Mesendoderm (in vitro differentiated cells): ENCODE data around the gene GRHL1.
"Not testable (repeated sequence)": the region's sequence is repeated elsewhere in the genome, so short reads cannot be mapped to it uniquely, and the experiment has no call there.

Experiments
- DNase-seq: peaks from one replicate; pipeline ENCODE4 v3.0.0; 2013
- H2AK5ac ChIP-seq: 2 replicates; pipeline ENCODE4 v1.6.1; 2013; ENCODE audit warnings: low read length, inconsistent platforms
- H2BK120ac ChIP-seq: 2 replicates; pipeline ENCODE4 v1.6.1; 2013; ENCODE audit warnings: low read depth, mild to moderate bottlenecking, low read length, moderate library complexity, mixed read lengths
- H2BK15ac ChIP-seq: replicated peaks from 2 replicates; pipeline ENCODE4 v1.6.1; 2013; ENCODE audit warnings: low read depth, mild to moderate bottlenecking, moderate library complexity
- H2BK5ac ChIP-seq: 2 replicates; pipeline ENCODE4 v1.6.1; 2013; ENCODE audit warnings: low read length, inconsistent platforms
- H3K18ac ChIP-seq: 2 replicates; pipeline ENCODE4 v1.6.1; 2013; ENCODE audit warnings: mild to moderate bottlenecking, low read length, mixed read lengths
- H3K23ac ChIP-seq: one replicate; pipeline ENCODE4 v1.6.1; 2013; ENCODE audit warnings: low read length
- H3K27ac ChIP-seq: 2 replicates; pipeline ENCODE4 v1.5.1; 2013; ENCODE audit warnings: low read depth, mild to moderate bottlenecking, inconsistent platforms, low read length, moderate library complexity
- H3K27me3 ChIP-seq: 2 replicates; pipeline ENCODE4 v1.6.1; 2013; ENCODE audit warnings: low read length, control low read depth, mild to moderate bottlenecking, inconsistent platforms; ENCODE audit not compliant: insufficient read depth, poor library complexity
- H3K36me3 ChIP-seq: 2 replicates; pipeline ENCODE4 v1.6.1; 2013; ENCODE audit warnings: low read length, inconsistent platforms; ENCODE audit not compliant: control insufficient read depth, insufficient read depth
- H3K4ac ChIP-seq: one replicate; pipeline ENCODE4 v1.6.1; 2013; ENCODE audit warnings: low read depth, mild to moderate bottlenecking, low read length, moderate library complexity
- H3K4me1 ChIP-seq: 2 replicates; pipeline ENCODE4 v1.6.1; 2013; ENCODE audit warnings: low read depth, low read length, inconsistent platforms; ENCODE audit not compliant: control insufficient read depth
- H3K4me2 ChIP-seq: 2 replicates; pipeline ENCODE4 v1.6.1; 2013; ENCODE audit warnings: low read length
- H3K4me3 ChIP-seq: 2 replicates; pipeline ENCODE4 v1.5.1; 2013; ENCODE audit warnings: mild to moderate bottlenecking, low read length
- H3K56ac ChIP-seq: one replicate; pipeline ENCODE4 v1.6.1; 2013; ENCODE audit warnings: low read length
- H3K79me1 ChIP-seq: 2 replicates; pipeline ENCODE4 v1.6.1; 2013; ENCODE audit warnings: low read length, inconsistent platforms
- H3K79me2 ChIP-seq: 2 replicates; pipeline ENCODE4 v1.6.1; 2013; ENCODE audit warnings: mild to moderate bottlenecking, low read length; ENCODE audit not compliant: control insufficient read depth, insufficient read depth
- H3K9ac ChIP-seq: 2 replicates; pipeline ENCODE4 v1.6.1; 2013; ENCODE audit warnings: low read length, inconsistent platforms
- H4K5ac ChIP-seq: one replicate; pipeline ENCODE4 v1.6.1; 2013; ENCODE audit warnings: low read length
- H4K8ac ChIP-seq: one replicate; pipeline ENCODE4 v1.6.1; 2013; ENCODE audit warnings: low read depth, mild to moderate bottlenecking, control low read depth, low read length, moderate library complexity
- WGBS: extraction: QIAGEN DNeasy Blood & Tissue Kit; methylation state at CpG from one replicate; pipeline ENCODE4 v1.1.7; 2013; ENCODE audit warnings: low lambda C conversion rate, missing lambda C conversion rate; ENCODE audit not compliant: insufficient coverage; ENCODE audit errors: extremely low coverage; 5-methylcytosine and 5-hydroxymethylcytosine counted together

GRHL1 gene

GRCh38 chr2:10030311-10030736, 78.8 kb downstream of the GRHL1 start:
- WGBS, result no CpG with 5 or more reads among the region's 9 CpGs
- no peak overlapping the region for H3K9ac ChIP-seq

GRCh38 chr2:10030798-10031197, 79.3 kb downstream of the GRHL1 start:
- WGBS, result no CpG with 5 or more reads among the region's 8 CpGs
- not testable (repeated sequence) for H4K5ac ChIP-seq

More at GRCh38 chr2:10030311-10030736, 78.8 kb downstream of the GRHL1 start:
- Histone ChIP-seq H3K18ac (no peak overlapping the region), H3K79me2 (no peaks in the 10 kb centered on the region), H3K56ac (no peak overlapping the region), H2AK5ac (no peak overlapping the region), H2BK5ac (no peak overlapping the region), H3K27ac (no peak overlapping the region), H3K23ac (no peak overlapping the region), H3K4me1 (peaks cover 9% of the 10 kb centered on the region), H3K4me3 (no peak overlapping the region), H3K4ac (no peak overlapping the region), H4K8ac (no peak overlapping the region), H3K4me2 (no peak overlapping the region), H3K27me3 (no peaks in the 10 kb centered on the region), H3K79me1 (no peaks in the 10 kb centered on the region), H2BK15ac (no peak overlapping the region), H2BK120ac (no peak overlapping the region), H4K5ac (no peak overlapping the region), H3K36me3 (no peaks in the 10 kb centered on the region)
- DNase-seq, result no peak

DNA sequence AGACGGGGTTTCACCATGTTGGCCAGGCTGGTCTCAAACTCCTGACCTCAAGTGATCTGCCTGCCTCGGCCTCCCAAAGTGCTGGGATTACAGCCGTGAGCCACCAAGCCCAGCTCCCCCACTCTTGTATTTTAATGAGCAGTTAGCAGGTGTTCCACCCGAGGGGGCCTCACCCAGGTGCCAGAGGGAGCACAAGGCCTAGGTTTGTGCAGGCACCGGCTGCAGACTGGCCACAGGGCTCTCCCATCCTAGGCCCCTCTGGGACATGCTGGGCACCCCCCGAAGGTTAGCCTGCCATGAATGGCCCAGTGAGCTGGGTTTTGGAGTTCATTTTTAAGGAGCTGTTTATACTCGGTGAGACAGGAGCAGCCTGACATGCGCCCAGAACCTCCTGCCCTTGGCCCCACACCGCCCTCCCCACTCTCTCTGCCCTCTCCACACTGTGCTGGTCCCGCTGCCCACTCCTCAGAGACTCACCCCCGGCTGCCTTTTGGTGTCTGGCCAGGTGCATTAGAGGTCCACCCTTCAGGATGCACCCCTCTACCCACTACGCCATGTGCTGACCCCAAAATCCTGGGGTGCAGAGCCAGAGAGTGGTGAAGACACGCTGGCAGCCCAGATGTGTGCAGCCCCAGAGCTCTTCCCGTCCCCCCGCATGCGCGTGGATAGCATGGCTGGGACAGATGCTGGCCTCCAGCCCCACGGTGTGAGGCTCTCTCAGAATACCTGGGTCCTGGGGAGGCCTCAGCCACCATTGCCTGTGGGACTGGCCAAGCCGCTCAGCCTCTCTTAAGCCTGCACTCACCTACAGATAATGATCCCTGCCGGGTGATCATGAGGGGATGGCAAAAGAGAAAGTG, 80.6 kb downstream of the GRHL1 start:
- whole genome bisulfite sequencing, result no CpG with 5 or more reads among the region's 20 CpGs
- H3K4me3 ChIP-seq, result no peak overlapping the region
- no peaks in the 10 kb centered on the region for H3K79me2 ChIP-seq
- no peak overlapping the region for H3K27ac ChIP-seq
- no peak overlapping the region for H2AK5ac ChIP-seq
- H4K5ac ChIP-seq, result no peak overlapping the region
- H3K9ac ChIP-seq, result no peak overlapping the region
- H2BK120ac ChIP-seq, result no peak overlapping the region
- no peak overlapping the region for H2BK5ac ChIP-seq
- H3K4me1 ChIP-seq, result peaks cover 9% of the 10 kb centered on the region
- no peak overlapping the region for H3K56ac ChIP-seq
- no peak overlapping the region for H3K4ac ChIP-seq
- H3K23ac ChIP-seq, result no peak overlapping the region
- no peaks in the 10 kb centered on the region for H3K79me1 ChIP-seq
- H4K8ac ChIP-seq, result no peak overlapping the region
- no peaks in the 10 kb centered on the region for H3K27me3 ChIP-seq
- no peak overlapping the region for H3K4me2 ChIP-seq
- H3K36me3 ChIP-seq, result no peaks in the 10 kb centered on the region
- H2BK15ac ChIP-seq, result no peak overlapping the region
- no peak for DNase-seq
- H3K18ac ChIP-seq, result no peak overlapping the region

More at GRCh38 chr2:10030798-10031197, 79.3 kb downstream of the GRHL1 start:
- H2BK15ac ChIP-seq, DNase-seq, H3K18ac ChIP-seq, H3K4me1 ChIP-seq, H3K79me2 ChIP-seq, H3K23ac ChIP-seq, H3K9ac ChIP-seq, H2AK5ac ChIP-seq, H3K27ac ChIP-seq, H3K79me1 ChIP-seq, H3K4me2 ChIP-seq, H3K27me3 ChIP-seq, H4K8ac ChIP-seq, H3K4ac ChIP-seq, H3K4me3 ChIP-seq, H2BK5ac ChIP-seq, H3K36me3 ChIP-seq, H2BK120ac ChIP-seq: not testable (repeated sequence)
- peak overlapping the region; percentile 25 for H3K56ac ChIP-seq

GRCh38 chr2:10032746-10033105, 81.2 kb downstream of the GRHL1 start:
- H3K56ac ChIP-seq, result no peak overlapping the region
- H3K4me1 ChIP-seq, result peaks cover 9% of the 10 kb centered on the region
- no peak for DNase-seq
- no peak overlapping the region for H2BK5ac ChIP-seq
- no peaks in the 10 kb centered on the region for H3K79me2 ChIP-seq
- H3K4me3 ChIP-seq, result no peak overlapping the region
- no CpG with 5 or more reads among the region's 7 CpGs for WGBS
- no peak overlapping the region for H3K9ac ChIP-seq
- H3K23ac ChIP-seq, result no peak overlapping the region
- no peak overlapping the region for H2AK5ac ChIP-seq
- H3K27ac ChIP-seq, result no peak overlapping the region
- no peaks in the 10 kb centered on the region for H3K27me3 ChIP-seq
- no peak overlapping the region for H4K8ac ChIP-seq
- no peak overlapping the region for H3K4me2 ChIP-seq
- H3K36me3 ChIP-seq, result no peaks in the 10 kb centered on the region
- no peak overlapping the region for H2BK15ac ChIP-seq
- no peak overlapping the region for H4K5ac ChIP-seq
- H3K79me1 ChIP-seq, result no peaks in the 10 kb centered on the region
- H3K18ac ChIP-seq, result no peak overlapping the region
- H2BK120ac ChIP-seq, result no peak overlapping the region
- H3K4ac ChIP-seq, result no peak overlapping the region

DNA sequence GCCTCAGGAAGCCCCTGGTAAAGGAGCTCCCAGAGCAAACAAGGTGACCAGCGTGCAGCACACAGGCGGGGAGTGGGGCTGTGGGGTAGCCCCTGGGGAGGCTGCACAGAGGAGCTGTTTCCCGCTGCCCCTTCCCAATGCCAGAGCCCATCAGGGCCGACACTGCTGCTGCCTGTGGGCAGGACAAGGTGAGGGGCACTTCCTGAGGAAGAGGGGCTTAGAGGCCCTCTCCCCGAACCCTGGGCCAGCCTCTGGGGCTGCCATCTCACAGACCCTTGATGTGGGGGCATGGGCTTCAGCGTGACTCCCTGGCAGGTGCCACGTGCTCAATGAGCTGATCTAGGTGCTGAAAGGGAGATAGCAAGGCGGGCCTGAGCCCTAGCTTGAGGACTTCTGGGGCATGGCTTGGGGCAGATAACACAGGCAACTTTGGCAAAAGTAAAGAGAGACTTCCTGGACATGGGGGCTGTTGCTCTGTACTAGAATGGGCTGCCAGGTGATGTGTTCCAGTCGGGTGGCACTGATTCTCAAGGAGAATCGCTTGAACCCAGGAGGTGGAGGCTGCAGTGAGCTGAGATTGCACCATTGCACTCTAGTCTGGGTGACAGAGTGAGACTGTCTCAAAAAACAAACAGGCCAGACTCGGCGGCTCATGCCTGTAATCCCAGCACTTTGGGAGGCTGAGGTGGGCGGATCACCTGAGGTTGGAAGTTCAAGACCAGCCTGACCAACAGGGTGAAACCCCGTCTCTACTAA, 81.9 kb downstream of the GRHL1 start:
- Histone ChIP-seq H3K36me3 (no peaks in the 10 kb centered on the region), H3K9ac (no peak overlapping the region), H2BK5ac (no peak overlapping the region), H3K4me2 (no peak overlapping the region), H3K4me3 (no peak overlapping the region), H4K8ac (no peak overlapping the region), H2BK120ac (no peak overlapping the region), H4K5ac (no peak overlapping the region), H3K27me3 (no peaks in the 10 kb centered on the region), H3K79me2 (no peaks in the 10 kb centered on the region), H3K18ac (no peak overlapping the region), H3K23ac (no peak overlapping the region), H3K56ac (no peak overlapping the region), H3K27ac (no peak overlapping the region), H2BK15ac (no peak overlapping the region), H3K4ac (no peak overlapping the region), H2AK5ac (no peak overlapping the region), H3K4me1 (peaks cover 7% of the 10 kb centered on the region), H3K79me1 (no peaks in the 10 kb centered on the region)
- WGBS, result no CpG with 5 or more reads among the region's 14 CpGs
- no peak for DNase-seq
